Activated CD4-positive, alpha-beta memory T cell treated with anti-CD3 and anti-CD28 coated beads, Interleukin-2, amount 10 ng/mL, durations not matched to agents 7 days and 5 days (primary cell): ENCODE results near the gene HRH4. TPM values are rescaled to one million over a fixed set of nuclear protein-coding genes. Genes with fewer than 3 reads are reported as not detected.

ENCODE experiments used
- CTCF ChIA-PET: fragments of 350-600 bp; sonication (Branson Sonifier 250); formaldehyde crosslinking; loops from one replicate; lab custom pipeline; 2021; ENCODE audit warnings: antibody characterized with exemption, inconsistent platforms; lab: Charles Lee
- POLR2A ChIA-PET: fragments of 350-600 bp; sonication (Branson Sonifier 250); formaldehyde crosslinking; loops from one replicate; lab custom pipeline; 2021; ENCODE audit warnings: antibody characterized with exemption; lab: Charles Lee
- DNase-seq: peaks from one replicate; pipeline ENCODE4 v3.0.0-alpha.2; 2020
- H3K27ac Mint-ChIP-seq: one replicate; pipeline ENCODE4 v1.8.0; 2021; ENCODE audit warnings: mild to moderate bottlenecking, mixed read lengths
- H3K27me3 Mint-ChIP-seq: one replicate; pipeline ENCODE4 v1.8.0; 2021; ENCODE audit warnings: mixed read lengths
- H3K36me3 Mint-ChIP-seq: one replicate; pipeline ENCODE4 v1.8.0; 2021; ENCODE audit warnings: low read depth, mixed read lengths
- H3K4me1 Mint-ChIP-seq: one replicate; pipeline ENCODE4 v1.8.0; 2021; ENCODE audit warnings: mixed read lengths
- H3K4me3 Mint-ChIP-seq: one replicate; pipeline ENCODE4 v1.8.0; 2021; ENCODE audit warnings: mild to moderate bottlenecking, mixed read lengths
- H3K9me3 Mint-ChIP-seq: one replicate; pipeline ENCODE4 v1.8.0; 2021; ENCODE audit warnings: mixed read lengths
- total RNA-seq, 2 experiments: library from RNA; stranded (reverse); gene quantifications; one replicate each; pipeline ENCODE4 v1.2.3, GENCODE V29; 2021

Gene HRH4
- total RNA-seq, 2 experiments from 2014 or later: 0.43 to 0.65 TPM

DNA sequence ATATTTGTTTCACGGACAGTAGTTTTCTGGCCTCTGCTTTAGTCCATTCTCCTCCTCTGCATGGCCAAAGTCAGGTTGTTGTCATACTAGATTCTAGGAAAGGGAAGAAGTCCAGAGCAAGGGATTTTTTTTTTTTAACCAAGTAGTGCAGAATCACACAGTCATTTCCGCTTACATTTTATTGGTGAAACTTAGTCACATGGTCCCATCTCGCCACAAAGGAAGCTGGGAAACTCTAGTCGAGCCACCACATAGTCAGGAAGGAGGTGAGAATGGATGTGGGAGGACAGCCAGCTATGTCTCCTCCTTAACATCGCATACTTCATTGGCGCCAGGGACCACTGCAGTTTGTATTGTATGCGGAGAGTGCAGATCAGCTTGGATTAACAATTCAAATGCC, 10.4 kb downstream of the HRH4 start:
- DNase-seq: no peak
- Mint-ChIP-seq H3K27ac (no peak overlapping the region), H3K4me3 (no peak overlapping the region), H3K36me3 (peaks cover 5% of the 10 kb centered on the region), H3K4me1 (peaks cover 9% of the 10 kb centered on the region), H3K9me3 (no peaks in the 10 kb centered on the region), H3K27me3 (peaks cover 24% of the 10 kb centered on the region)
- CTCF ChIA-PET: interaction anchor here (1.1 kb wide), 1 partner anchor 105 kb away, joined by 3 read pairs; no protein-coding TSS in a partner anchor
- POLR2A ChIA-PET: no interaction called here

GRCh38 chr18:24472591-24472990, 12.2 kb downstream of the HRH4 start:
- Mint-ChIP-seq H3K27me3 (peaks cover 30% of the 10 kb centered on the region), H3K4me1 (peaks cover 6% of the 10 kb centered on the region), H3K36me3 (peaks cover 5% of the 10 kb centered on the region), H3K27ac (no peak overlapping the region), H3K4me3 (no peak overlapping the region), H3K9me3 (no peaks in the 10 kb centered on the region)
- ChIA-PET POLR2A (no interaction called here), CTCF (interaction anchor here (1.0 kb wide), 1 partner anchor 12 kb away, joined by 3 read pairs; the partner anchor contains the start of gene HRH4)
- no peak for DNase-seq

- no peaks in the 10 kb centered on the region for H3K9me3 Mint-ChIP-seq
- CTCF ChIA-PET: interaction anchor here (1.1 to 3.0 kb wide), 3 partner anchors 11 to 38 kb away, joined by 3 to 17 read pairs (median 4); no protein-coding TSS in a partner anchor
- peaks cover 5% of the 10 kb centered on the region for H3K36me3 Mint-ChIP-seq
- POLR2A ChIA-PET: interaction anchor here (1.1 kb wide), 1 partner anchor 14 kb away, joined by 4 read pairs; the partner anchor contains the start of gene HRH4
- peaks cover 6% of the 10 kb centered on the region for H3K4me1 Mint-ChIP-seq
- H3K27ac Mint-ChIP-seq: no peak overlapping the region
- no peak overlapping the region for H3K4me3 Mint-ChIP-seq
- DNase-seq: no peak
- peaks cover 30% of the 10 kb centered on the region for H3K27me3 Mint-ChIP-seq
These were observed 14.0 kb downstream of the HRH4 start for GRCh38 chr18:24474406-24474805.

- ChIA-PET CTCF (interaction anchor here (3.0 kb wide), 1 partner anchor 12 kb away, joined by 17 read pairs; no protein-coding TSS in a partner anchor), POLR2A (no interaction called here)
- no peak overlapping the region for H3K4me3 Mint-ChIP-seq
- no peak for DNase-seq
- H3K27me3 Mint-ChIP-seq: peaks cover 30% of the 10 kb centered on the region
- H3K4me1 Mint-ChIP-seq: peaks cover 6% of the 10 kb centered on the region
- no peak overlapping the region for H3K27ac Mint-ChIP-seq
- H3K9me3 Mint-ChIP-seq: peaks cover 5% of the 10 kb centered on the region
- H3K36me3 Mint-ChIP-seq: peaks cover 2% of the 10 kb centered on the region
These were observed 15.6 kb downstream of the HRH4 start for GRCh38 chr18:24475926-24476589.

GRCh38 chr18:24479371-24479770, 18.9 kb downstream of the HRH4 start:
- ChIA-PET POLR2A (no interaction called here), CTCF (no interaction called here)
- no peak overlapping the region for H3K4me3 Mint-ChIP-seq

DNA sequence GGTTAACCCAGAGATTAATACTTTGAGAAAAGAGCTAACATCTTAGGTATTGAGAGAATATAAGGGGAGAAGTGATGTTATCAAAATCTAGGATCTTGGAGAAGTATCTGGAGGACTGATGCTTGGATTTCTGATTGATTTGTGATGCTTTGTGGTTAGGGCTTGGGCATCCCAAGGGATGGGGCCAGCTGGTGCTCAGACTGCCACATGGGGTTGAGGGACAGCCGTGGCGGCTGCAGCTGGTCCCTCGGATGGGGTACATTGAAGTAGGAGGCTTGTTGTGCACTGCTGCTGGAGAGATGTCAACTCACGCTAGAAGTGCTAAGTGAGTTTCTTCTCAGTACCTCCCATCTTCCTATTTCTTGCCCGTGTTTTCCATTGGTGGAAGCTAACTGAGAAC, 22.4 kb downstream of the HRH4 start:
- POLR2A ChIA-PET: no interaction called here
- Mint-ChIP-seq H3K27ac (no peak overlapping the region), H3K36me3 (peaks cover 2% of the 10 kb centered on the region), H3K27me3 (peaks cover 16% of the 10 kb centered on the region), H3K4me1 (peaks cover 6% of the 10 kb centered on the region), H3K4me3 (no peak overlapping the region), H3K9me3 (peaks cover 5% of the 10 kb centered on the region)
- CTCF ChIA-PET: interaction anchor here (2.0 kb wide), 1 partner anchor 122 kb away, joined by 6 read pairs; no protein-coding TSS in a partner anchor
- no peak for DNase-seq

More at GRCh38 chr18:24479371-24479770, 18.9 kb downstream of the HRH4 start:
- Mint-ChIP-seq H3K4me1 (peaks cover 6% of the 10 kb centered on the region), H3K36me3 (peaks cover 2% of the 10 kb centered on the region), H3K9me3 (peaks cover 5% of the 10 kb centered on the region), H3K27ac (no peak overlapping the region), H3K27me3 (peaks cover 27% of the 10 kb centered on the region)
- DNase-seq: no peak

DNA sequence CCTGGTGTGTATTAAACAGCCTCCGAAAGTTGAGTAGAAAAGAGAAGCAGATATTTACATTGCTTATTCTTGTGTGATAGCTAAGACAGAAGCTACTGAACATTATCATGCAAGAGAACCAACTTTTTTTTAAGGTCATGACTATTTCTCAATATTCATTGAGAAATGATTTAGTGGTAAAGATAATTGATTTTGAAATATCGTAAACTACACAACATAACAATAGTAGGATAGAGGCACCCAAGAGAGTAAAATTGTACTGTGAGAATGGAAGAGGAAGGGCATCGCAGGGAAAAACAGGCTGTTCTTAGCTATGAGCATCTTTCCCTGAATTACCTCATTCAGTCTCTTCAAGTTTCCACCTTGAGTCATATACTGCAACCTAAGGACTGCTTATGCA, 25.2 kb downstream of the HRH4 start:
- Mint-ChIP-seq H3K27me3 (peaks cover 18% of the 10 kb centered on the region), H3K36me3 (no peaks in the 10 kb centered on the region), H3K27ac (no peak overlapping the region), H3K9me3 (no peaks in the 10 kb centered on the region), H3K4me1 (peaks cover 10% of the 10 kb centered on the region), H3K4me3 (no peak overlapping the region)
- ChIA-PET CTCF (interaction anchor here (0.6 to 4.1 kb wide), 6 partner anchors 12 to 241 kb away, joined by 3 to 35 read pairs (median 4); partner anchors contain the start of gene HRH4), POLR2A (no interaction called here)
- no peak for DNase-seq

DNA sequence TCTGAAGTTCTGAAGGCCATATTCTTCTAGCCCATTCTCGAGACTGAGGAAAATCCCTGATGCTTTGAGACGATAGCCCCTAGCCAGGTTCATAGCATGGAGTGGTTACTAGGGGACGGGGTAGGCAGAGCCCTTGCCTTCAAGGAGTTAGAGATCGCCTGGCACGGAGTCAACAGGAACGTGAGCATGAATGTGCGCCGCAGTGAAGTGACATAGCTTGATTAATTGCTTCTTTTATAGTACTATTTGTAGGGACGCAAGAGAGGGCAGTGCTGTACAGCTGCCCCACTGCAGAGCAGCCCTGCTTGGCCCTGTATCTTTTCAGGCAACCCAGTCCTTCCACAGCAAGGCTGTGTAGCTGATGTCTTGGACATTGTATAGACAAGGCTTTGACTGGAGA, 26.2 kb downstream of the HRH4 start:
- Mint-ChIP-seq H3K36me3 (no peaks in the 10 kb centered on the region), H3K27ac (no peak overlapping the region), H3K27me3 (peaks cover 20% of the 10 kb centered on the region), H3K9me3 (no peaks in the 10 kb centered on the region), H3K4me1 (peaks cover 12% of the 10 kb centered on the region), H3K4me3 (no peak overlapping the region)
- POLR2A ChIA-PET: no interaction called here
- no peak for DNase-seq
- CTCF ChIA-PET: interaction anchor here (0.6 to 6.8 kb wide), 8 partner anchors 25 to 310 kb away, joined by 3 to 171 read pairs (median 20); partner anchors contain the start of gene HRH4

DNA sequence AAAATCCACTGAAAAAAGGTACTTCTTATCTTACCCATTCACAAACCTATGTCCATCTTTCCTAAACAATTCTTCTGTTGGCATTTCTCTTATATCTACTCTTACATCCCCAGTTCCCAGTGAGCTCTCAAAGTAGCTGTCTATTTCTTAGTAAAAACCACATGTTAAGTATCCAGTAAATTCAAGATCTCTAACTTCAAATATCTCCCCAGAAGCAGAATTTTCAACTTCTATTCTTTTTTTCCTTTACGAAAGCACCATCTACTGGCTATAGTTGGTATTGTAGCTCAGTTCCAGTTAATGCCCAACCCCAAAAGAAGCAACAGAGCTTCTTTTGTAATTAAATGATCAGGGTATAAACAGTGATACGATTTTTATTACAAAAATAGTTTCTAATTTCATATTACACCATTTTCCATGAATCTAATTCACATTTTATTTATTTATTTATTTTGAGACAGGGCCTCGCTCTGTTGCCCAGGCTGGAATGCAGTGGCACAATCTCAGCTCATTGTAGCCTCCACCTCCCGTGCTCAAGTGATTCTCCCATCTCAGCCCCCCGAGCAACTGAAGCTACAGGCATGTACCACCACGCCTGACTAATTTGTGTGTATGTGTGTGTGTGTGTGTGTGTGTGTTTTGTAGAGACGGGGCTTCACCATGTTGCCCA, 28.5 kb downstream of the HRH4 start:
- CTCF ChIA-PET: interaction anchor here (0.6 to 6.8 kb wide), 40 partner anchors 11 to 366 kb away, joined by 3 to 171 read pairs (median 5); partner anchors contain the start of genes CABYR, HRH4 and OSBPL1A
- Mint-ChIP-seq H3K9me3 (no peaks in the 10 kb centered on the region), H3K4me3 (no peak overlapping the region), H3K27ac (no peak overlapping the region), H3K4me1 (peaks cover 15% of the 10 kb centered on the region), H3K27me3 (peaks cover 23% of the 10 kb centered on the region), H3K36me3 (no peaks in the 10 kb centered on the region)
- POLR2A ChIA-PET: interaction anchor here (0.6 to 1.4 kb wide), 4 partner anchors 42 to 130 kb away, joined by 3 to 5 read pairs (median 3); no protein-coding TSS in a partner anchor
- DNase-seq: no peak

- peaks cover 35% of the 10 kb centered on the region for H3K27me3 Mint-ChIP-seq
These were observed 30.1 kb downstream of the HRH4 start for GRCh38 chr18:24490539-24490938.

DNA sequence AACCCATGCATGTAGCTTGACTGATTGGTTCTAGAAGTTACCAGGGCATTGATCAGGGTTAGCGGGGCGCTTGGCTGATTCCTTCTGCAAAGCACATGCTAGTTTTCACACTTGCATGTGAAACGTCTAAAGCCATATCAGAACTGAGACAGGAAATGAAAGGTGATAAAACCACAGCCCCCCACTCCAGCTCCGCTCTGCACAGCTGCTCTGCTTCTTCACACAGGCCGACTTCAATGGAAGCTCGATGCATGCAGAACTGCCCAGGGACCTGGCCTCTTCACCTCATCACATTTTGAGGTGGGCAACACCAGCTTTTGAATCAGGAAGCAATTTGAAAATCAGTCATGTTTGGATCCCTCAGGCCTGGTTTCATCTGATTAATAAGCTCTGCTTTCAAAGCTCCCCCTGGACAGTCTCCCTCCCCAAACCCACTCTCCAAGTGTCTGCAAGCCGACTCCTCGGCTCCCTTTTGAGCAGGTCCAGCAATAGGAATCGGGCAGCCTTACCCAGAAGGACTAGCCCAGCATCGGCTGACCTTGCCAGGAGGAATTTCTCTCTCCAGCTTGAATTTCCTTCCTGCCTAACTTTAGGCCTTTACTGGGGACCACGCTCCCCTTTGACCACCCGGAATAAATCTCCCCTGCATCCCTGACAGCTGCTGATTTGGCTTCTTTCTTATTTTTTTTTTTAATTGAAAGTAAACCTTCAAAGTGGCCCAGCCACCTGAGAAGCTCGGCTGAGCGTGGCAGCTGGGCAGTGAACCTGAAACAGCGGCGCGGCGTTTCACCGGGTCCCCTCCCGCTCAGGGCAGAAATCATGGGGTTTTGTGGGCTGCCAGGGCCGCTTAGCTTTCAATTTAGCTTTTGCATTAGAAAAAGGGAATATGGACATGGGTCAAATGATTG, 31.7 kb downstream of the HRH4 start:
- CTCF ChIA-PET: interaction anchor here (0.7 to 6.8 kb wide), 4 partner anchors 23 to 234 kb away, joined by 3 to 171 read pairs (median 4); no protein-coding TSS in a partner anchor
- H3K27me3 Mint-ChIP-seq: peaks cover 40% of the 10 kb centered on the region
- H3K9me3 Mint-ChIP-seq: no peaks in the 10 kb centered on the region
- no peaks in the 10 kb centered on the region for H3K36me3 Mint-ChIP-seq
- H3K27ac Mint-ChIP-seq: no peak overlapping the region
- H3K4me1 Mint-ChIP-seq: peaks cover 12% of the 10 kb centered on the region
- no peak overlapping the region for H3K4me3 Mint-ChIP-seq
- POLR2A ChIA-PET: no interaction called here
- DNase-seq: no peak

More at GRCh38 chr18:24490539-24490938, 30.1 kb downstream of the HRH4 start:
- no peaks in the 10 kb centered on the region for H3K9me3 Mint-ChIP-seq
- DNase-seq: no peak
- ChIA-PET CTCF (interaction anchor here (1.3 to 6.8 kb wide), 5 partner anchors 10 to 314 kb away, joined by 3 to 171 read pairs (median 15); partner anchors contain the start of gene OSBPL1A), POLR2A (no interaction called here)
- H3K4me3 Mint-ChIP-seq: no peak overlapping the region
- H3K4me1 Mint-ChIP-seq: peaks cover 15% of the 10 kb centered on the region
- no peak overlapping the region for H3K27ac Mint-ChIP-seq
- H3K36me3 Mint-ChIP-seq: no peaks in the 10 kb centered on the region

DNA sequence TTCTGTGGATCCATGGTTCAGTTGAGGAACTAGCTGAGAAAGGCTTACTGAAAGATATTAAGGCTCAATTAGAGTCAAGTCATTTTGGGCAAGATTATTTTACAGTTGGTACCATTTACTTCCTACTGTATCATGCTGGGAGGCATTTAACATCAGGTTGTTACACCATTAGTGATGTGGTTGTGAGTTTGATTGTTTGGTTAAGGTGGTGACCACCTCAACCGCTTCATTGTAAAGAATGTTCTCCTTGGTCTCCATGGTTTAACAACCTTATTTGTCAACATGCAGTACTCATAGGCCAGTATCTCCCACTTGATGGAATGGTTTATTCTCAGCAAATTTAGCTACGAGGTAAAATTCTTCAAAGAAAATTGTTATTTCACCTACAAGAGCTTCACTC, 34.1 kb downstream of the HRH4 start:
- CTCF ChIA-PET: no interaction called here
- Mint-ChIP-seq H3K4me3 (no peak overlapping the region), H3K27ac (no peak overlapping the region), H3K27me3 (peaks cover 34% of the 10 kb centered on the region), H3K9me3 (no peaks in the 10 kb centered on the region), H3K4me1 (peaks cover 4% of the 10 kb centered on the region), H3K36me3 (no peaks in the 10 kb centered on the region)
- DNase-seq: no peak
- POLR2A ChIA-PET: no interaction called here
